NOMO-1 (cell line): Measurements from ENCODE around the gene RCBTB2.

Source experiments
- DNase-seq, 2 experiments: peaks; one replicate each; lab custom pipeline; 2025; ENCODE audit not compliant: unreplicated experiment in 2 of 2; lab: John Stamatoyannopoulos, UW

RCBTB2 gene

DNA sequence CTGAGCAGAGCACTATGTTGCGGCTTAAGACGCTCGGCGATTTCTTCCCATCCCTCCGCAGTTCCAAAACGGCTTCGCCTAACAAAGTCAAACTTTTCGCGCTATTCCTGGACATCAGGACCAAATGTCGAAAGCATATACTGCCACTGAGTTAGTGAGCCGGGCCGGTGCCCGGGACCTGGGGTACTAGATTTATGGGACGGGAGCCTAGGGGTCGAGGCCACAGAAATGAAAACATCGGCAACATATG lies 699 bp downstream of the RCBTB2 start:
- DNase-seq: peak; percentile 20 to 60

DNA sequence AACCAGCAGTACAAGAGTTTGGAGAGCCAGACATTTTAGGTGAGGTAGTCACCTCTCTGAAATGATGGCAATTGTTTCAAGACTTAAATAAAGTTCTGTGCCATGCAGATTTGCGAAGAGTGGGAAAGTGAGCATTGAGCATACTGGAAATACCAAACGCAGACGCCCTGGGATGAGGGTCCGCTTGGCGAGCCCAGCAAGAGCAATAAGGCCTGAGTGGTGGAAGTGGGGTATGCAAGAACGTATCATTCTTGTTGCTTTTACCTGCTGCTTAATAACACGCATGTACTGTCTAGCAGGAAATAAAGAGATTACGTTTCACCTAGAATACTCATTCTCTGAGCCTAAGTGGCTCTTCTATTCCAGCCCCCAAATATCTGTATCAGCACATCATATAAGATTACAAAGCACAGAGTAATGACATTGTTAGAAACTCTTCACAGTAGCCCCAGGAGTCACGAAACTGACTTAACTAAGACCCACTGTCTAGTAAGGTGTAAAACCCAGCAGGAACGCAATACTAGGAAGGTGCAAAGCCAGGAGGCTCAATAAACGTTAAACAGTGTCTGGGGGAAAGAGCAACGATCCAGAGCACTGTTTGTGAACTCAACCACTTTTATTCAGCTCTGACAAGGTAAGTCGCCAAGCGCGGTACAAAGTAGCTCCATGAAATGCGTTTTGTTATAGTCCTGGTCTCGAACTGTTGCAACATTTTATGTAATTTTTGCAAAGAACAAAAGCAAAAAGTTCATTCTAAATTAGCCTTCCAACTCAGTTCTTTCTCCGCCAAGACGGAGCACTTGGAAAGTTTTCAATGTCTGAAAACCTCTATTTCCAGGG lies 1.2 kb downstream of the RCBTB2 start:
- DNase-seq: peak in 1 of 2 experiments; percentile 58

DNA sequence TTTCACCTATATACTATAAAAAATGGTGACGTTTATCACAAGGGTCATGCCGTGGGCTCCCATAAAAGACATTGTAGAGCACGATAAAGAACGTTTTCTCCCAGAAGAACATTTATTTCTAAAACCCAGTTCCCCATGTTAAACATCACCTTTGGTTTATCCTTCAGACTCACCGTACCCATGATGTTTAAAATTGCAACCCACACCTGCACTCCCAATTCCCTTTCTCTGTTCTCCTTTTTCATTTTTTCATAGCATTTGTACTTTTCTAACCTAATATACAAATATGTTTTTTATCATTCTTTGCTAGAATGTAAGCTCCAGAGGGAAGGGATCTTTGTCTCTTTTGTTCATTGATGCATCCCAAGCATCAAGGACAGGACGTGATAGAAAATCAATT lies 2.0 kb downstream of the RCBTB2 start:
- DNase-seq: no peak

DNA sequence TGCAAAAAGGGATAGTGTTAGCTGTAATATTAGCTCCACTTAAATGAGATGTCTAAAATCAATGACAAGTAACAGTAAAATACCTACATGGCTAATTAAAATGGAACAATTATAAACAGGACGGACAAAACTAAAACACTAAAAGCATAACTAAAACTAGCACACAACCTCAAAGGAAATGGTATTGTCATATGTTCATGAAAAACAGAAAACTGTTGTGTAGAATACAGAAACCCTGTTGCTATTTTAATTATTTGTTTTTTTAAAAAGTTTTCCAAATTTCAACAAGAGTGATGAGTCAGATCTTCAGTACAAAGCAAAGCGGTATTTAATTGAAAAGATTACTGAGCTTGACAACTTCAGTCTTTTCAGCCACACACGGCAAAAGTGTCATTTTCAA lies 4.2 kb downstream of the RCBTB2 start:
- DNase-seq: no peak

DNA sequence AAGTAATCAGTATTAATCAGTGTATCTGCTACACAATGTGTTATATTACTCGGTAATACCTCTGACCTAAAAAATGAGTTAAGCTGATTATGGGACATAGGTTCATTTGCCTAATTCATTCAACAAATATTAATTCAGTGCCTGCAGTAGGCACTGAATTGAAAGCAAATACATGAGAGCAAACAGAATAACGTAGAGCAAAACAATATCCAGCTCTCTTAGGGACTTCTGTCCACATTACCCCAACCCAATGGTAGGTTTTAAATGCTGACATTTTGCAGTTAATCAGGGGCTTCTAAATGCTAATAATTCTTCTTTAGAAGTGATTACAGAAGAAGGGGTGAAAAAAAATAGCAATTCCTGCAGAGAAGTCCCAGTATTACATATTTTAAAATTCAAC lies 4.9 kb downstream of the RCBTB2 start:
- no peak for DNase-seq

DNA sequence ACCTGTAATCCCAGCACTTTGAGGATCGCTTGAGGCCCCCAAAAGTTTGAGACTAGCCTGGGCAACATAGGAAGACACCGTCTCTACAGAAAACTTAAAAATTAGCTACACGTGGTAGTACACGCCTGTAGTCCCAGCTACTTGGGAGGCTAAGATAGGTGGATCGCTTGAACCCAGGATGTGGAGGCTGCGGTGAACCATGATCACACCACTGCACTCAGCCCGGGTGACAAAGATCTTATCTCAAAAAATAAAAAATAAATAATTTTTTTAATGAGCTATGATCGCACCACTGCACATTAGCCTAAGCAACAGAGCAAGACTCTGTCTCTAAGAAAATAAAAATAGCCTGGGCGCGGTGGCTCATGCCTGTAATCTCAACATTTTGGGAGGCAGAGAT lies 6.6 kb downstream of the RCBTB2 start:
- DNase-seq: no peak

DNA sequence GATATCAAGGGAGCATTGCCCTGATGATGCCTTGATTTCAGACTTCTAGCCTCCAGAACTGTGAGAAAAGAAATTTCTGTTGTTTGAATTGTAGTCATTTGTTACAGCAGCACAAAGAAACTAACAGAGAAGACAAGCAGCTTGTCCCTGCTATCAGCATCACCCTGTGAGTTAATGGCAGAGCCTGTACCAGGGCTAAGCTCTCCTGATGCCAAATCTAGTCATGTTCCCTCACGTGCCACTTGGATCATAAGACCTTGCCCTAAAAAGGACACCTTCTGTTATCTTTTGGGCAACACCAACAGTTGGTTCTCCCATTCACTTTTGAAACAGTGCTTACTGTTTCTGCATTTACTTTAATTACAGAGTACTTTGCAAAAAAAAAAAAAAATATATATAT lies 14.8 kb downstream of the RCBTB2 start:
- no peak for DNase-seq

DNA sequence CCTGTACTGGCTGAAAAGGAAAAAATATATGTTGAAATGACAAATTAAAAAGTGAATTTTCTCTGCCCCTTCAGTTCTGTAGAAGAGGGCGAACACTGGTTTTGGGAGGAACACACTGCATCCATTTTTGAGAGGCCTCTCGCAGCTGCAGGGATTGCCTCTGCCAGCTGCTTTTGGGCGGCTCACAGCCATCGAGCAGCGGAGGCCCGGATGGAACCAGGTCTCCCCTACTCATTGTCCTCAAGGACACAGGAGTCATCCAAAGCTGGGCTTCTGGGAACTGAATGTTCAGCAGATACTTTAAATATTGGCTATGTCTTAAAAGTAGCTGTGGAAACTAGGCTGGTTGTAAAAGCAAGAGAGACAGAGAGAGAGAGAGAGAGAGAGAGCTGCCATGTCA lies 17.1 kb downstream of the RCBTB2 start:
- no peak for DNase-seq

DNA sequence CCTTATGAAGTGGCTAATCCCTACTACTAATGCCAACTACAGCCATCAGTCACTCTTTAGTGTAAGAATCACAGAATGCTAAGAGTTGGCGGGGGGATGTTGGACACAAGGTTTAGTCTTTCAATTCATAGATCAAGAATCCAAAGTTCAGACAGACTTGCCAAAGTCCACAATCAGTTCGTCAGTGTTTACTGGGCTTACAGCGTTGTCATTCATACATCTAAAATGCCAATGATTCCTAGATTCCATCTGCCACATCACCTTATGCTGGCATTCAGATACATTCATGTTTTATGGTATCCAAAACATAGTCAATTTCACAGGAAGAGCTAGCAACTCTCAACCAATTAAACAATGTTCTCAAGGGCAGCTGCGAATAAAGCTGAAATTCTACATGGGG lies 18.1 kb downstream of the RCBTB2 start:
- no peak for DNase-seq

DNA sequence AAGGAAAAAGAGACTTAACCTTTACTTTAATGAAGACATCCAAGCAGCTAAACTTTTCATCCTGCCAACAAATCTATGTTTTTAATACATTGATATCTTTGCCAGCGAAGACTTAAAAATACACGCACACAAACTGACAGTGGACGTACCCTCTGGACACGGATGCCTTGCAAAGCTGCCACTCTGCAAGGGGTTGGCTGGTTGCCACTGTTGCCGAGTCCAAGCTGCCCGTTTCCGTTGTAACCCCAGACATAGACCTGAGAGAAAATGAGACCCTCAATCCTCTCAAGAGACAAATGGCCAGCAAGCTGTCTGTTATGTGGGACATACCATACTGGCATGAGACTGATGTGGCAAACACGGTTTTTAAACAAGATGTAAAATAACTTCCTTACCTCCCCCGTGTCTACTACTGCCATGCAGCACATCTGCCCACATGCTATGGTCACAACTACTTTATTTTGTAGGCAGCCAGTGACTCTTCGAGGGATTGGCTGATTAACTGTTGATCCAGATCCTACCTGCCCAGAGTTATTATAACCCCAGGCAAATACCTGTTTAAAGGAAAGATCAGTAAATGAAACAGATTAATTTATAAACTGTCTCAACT lies 21.2 kb downstream of the RCBTB2 start:
- no peak for DNase-seq

DNA sequence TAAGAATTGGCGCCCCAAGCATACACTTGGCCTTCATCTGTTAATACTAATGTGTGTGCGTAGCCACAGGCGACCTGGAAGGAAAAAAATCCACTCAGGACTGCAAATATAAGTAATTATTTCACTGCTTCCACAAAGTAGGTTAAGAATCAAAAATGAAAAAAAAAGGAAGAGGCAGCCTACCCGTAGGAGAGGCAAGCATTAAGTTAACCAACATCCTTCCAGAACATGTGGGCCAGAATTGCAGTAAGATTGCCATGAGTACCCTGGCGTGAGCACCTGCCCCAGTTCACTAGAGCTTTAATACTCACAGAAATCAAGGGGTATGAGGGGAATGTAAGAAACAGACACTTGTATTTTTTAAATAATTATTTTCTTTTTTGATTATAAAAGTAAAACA lies 22.2 kb downstream of the RCBTB2 start:
- no peak for DNase-seq

DNA sequence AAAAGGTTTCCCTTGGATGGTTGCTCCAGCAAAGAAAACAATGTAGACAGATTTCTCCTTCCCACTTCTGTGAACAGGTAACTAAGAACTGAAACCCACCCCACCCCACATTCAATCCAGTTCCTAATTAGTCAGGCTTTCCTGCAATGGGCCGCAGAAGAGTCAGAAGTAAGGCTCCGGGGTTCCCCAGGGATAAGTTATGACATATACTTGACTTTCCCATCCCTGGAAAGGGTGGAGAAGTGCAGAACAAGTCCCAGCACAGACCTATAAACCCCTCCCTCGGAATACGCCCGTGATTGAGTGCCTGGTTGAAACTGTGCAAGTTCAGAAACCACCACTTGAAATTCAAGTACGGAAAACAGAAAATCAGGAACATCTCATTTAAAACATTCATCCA lies 24.9 kb downstream of the RCBTB2 start:
- DNase-seq: no peak

DNA sequence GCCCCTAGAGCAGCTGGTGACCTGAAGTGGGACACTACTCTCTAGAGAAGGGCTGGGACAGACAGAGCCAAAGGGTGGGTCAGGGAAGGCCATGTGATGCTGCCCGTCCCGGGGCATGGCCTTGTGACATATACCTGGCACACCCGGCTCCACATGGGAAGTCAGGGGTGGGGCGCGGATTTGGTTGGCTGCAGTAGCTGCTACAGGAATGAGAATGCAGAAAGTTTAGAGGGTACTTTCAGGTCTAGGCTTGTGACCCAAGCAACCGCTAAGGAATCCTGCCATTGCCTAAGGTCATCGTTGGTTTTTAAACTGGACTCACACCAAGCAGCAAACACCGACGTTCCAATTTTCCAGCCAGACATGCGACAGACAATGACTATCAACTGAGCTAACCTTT lies 25.9 kb downstream of the RCBTB2 start:
- no peak for DNase-seq

DNA sequence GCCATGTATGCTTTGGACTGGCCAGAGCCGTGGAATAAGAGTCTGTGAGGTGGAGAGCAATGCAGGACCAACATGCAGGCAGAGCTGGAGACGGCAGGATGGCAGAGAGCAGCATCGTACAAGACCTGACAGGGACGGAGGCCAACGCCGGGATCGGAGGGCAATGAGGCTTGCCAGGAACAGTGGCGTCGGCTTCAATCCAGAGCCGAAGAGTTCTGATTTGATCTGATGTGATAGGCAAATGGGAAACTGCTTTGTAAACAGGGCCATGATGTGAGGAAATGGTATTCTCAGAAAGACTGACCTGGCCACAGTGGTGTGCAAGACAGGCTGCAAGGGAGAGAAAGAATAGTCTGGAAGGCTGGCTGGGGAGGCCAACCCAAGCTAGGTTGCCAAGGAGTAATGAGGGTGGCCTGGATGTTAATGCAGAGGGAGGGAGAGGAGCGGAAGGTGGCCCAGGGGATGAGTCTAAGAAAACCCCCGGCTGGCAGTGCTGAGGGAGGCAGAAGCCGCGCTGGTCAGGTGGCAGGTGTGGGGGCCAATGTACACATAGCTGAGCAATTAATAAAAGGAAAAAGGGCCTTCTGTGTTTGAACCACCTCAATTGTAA lies 26.7 kb downstream of the RCBTB2 start:
- no peak for DNase-seq

DNA sequence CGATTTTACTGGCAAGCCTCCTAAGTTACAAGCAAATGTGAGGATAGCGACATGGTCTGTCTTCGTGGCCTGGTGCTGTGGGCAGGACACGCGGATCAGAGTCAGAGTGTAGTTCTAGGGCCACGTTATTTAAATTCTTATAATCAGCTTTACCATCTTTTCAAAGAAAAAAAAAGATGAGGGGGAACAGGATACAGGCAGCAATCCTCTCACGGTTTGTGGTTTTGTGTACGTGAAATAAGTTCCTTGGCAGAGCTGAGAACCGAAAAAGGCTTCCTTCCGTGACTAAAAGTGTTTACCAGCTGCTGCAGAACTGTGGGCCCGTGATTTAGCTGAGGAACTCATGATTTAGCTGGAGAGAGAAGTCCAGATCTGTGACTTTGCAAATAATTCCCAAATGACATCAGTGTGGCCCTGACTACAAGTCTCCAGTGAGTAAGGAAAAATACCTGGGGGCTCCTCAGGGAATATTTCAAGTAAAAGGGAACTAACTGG lies 27.2 kb downstream of the RCBTB2 start:
- DNase-seq: peak; percentile 82 to 96

DNA sequence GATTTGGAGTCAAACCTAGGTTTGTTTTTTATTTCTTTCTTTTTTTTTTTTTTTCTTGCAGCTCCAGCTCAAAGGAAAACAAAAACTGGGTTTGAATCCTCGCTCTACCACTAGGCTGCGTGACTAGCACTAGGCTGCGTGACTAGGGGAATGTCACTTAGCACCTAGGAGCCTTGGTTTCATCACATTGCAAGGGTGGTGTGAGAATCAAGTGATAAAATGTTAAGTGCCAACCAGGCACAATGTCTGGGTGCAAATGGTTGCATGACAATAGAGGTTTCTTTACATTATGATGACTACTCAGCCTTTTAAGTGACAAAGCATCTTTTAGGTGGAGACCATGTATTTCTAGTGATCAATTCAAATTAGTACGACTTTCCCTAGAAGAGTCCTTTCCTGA lies 27.9 kb downstream of the RCBTB2 start:
- DNase-seq: peak; percentile 11 to 13

DNA sequence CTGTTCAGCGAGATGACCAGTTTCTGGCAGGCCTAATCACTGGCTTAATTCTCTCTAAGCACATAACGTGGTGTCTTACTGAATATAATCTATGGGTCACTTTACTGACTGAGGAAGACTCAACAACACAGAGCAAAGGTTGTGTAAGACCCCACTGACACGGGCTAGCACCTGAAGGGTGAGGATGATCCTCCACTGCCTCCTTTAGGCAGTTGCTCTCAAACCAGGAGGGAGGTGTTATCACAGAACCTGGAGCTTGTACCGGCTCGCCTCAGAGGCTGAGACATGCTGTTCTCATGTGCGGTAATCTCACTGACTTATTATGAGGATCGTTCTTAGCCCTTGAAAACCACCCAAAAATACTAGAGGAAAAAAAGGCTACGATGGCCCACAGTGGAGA lies 28.3 kb downstream of the RCBTB2 start:
- DNase-seq: no peak

DNA sequence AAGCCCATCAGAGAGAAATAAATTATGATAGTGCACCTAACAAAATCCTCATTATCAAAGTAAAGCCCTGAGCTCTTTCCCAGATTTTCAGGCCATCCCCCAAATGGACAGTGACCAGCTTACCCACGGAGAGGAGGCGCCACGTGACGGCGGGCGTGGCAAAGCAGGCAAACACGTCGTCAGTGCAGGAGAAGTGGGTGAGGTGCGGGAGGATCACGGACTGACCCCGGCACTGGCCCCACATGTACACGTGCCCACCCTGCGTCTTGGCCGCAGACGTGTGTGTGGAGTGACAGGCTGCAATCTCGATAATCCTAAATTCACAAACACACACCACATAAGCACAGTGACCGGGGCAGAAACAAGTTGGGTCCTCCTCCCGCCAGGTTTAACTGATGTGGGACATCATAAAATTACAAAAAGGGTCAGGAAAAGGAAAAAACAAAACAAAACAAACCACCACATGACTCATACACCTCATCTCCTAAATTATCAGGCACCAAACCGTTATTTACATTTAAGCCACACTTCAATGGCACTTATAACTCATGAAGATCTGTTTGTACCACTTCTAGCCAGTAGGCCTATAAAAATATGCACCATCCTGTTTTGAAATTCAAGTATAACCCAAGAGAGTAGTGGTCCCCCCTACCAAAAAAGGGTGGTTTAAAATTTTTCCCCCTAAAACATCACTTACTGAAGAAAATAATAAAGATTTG lies 30.1 kb downstream of the RCBTB2 start:
- DNase-seq: no peak

DNA sequence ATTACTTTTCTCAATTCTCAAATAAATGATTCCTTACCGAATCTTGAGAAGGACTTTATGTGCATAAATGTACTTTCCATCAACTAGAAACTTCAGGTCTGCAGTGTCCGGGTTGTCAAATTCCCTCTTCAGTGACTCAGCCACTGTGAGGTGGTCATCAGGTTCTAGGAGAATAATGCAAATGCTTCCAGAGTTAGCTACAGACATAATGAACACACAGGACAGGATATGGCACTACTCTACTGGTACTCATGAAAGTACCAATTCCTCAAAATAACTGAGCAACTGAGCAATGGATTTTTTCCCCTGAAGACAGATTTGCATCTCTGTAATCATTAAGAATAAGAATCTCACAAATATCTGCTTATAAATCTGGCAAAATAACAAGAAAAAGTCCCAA lies 31.2 kb downstream of the RCBTB2 start:
- no peak for DNase-seq

DNA sequence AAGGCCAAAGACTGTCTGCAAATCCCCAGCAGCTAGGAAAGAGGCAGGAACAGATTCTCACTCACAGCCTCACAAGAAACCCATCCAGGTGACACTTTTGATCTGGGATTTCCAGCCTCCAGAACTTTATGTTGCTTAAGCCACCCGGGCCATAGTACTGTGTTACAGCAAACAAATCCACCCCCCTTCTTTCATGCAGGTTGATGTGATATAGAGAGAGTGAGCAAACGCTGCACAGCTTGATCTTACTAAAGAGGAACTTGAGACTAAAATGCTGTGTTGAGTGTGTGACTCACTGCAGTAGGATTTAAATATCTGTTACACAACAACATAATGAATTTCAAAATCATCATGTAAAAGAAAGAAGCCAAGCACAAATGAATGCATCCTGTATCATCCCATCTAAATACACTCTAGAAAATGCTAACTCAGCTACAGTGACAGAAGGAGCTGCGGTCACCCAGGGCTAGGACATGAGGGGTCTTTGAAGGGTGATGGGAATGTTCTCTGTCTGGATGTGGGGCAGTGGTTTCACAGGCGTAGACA lies 32.2 kb downstream of the RCBTB2 start:
- peak; percentile 89 to 98 for DNase-seq

DNA sequence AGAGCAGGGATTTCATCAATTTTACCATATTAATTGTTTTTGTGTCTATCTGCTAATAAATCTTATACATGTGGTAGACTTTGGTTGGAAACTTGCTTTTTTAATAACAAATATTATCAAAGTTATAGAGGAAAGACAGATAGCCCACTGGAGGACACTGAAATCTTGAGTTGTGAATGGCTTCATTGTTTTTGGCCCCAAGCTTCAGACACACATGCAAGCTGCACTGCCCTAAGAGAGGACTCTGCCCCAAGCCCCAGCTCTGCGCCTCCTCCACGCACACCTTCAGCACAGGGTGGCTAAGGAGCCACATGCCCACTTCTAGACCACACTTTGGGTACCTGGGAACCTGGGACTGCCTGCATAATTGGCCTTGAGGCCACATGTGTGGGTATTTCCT lies 35.2 kb downstream of the RCBTB2 start:
- no peak for DNase-seq
